GM10266 (cell line): ENCODE results near the gene PSIP1.
"Not testable (repeated sequence)": the region's sequence is repeated elsewhere in the genome, so short reads cannot be mapped to it uniquely, and the experiment has no call there.

Source experiments
- DNase-seq: peaks from one replicate; pipeline ENCODE4 v3.0.0; 2012; ENCODE audit errors: extremely low spot score
- CTCF ChIP-seq: IDR thresholded peaks from 2 replicates; pipeline ENCODE4 v1.5.1; 2012; ENCODE audit warnings: mild to moderate bottlenecking, low read depth; ENCODE audit not compliant: control insufficient read depth, insufficient read depth; ENCODE audit errors: missing control alignments

The PSIP1 gene

GRCh38 chr9:15541872-15542271 lies 31.1 kb upstream of the PSIP1 start:
- TF ChIP-seq CTCF = no peak
- no peak for DNase-seq

- DNase-seq = peak; percentile 53
- no peak for TF ChIP-seq CTCF
Observed at GRCh38 chr9:15531380-15531779, 20.6 kb upstream of the PSIP1 start.

DNA sequence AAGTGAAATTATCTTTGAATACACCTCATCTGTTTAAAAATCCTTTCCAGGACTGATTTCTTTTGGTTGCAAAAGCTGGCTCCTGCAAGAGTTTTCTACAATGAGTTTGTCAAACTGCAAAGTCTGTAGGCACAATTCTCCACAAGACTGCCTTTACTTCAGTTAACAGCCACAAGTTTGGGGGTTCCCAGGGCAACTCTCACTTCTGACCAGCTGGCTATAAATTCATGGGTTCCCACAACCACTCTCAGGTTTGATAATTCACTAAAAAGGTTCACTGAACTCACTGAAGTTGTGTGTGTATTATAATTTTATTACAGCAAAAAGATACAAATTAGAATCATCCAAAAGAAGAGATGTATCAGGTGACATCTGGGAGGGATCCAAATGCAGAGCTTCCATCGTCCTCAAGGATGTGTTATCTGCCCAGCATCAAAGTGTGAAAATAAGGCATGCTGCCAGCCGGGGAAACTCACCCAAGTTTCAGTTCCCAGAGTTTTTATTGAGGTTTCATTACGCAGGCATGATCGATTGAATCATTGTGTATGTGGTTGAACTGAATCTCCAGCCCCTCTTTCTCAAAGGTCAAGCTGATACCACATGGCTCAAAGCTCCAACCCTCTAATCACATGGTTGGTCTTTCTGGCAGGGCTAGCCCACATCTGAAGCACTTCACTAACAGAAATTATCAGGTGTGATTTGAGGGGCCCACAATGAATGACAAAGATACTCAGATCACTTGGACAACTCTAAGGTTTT lies 19.0 kb upstream of the PSIP1 start:
- TF ChIP-seq CTCF = no peak
- DNase-seq = peak; percentile 83

DNA sequence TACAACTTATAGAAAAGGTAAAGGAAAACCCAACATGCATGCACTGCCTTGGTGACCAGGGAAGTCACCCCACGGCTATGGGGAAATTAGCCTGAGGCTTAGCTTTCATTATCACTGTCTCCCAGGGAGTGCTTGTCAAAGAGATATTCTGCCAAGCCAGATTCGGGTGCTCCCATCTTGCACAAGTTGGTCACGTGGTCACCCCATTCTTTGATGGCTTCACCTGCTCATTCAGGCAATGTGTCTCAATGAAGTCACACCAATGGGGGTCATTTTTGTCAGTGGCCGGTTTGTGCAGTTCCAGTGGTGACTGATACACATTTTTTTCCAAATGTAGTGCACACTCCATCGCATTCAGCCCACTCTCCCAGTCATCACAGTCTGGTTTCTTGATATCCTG lies 16.3 kb upstream of the PSIP1 start:
- DNase-seq = not testable (repeated sequence)

- TF ChIP-seq CTCF = no peak
Observed at GRCh38 chr9:15525958-15526357, 15.2 kb upstream of the PSIP1 start.

GRCh38 chr9:15524845-15525455 lies 14.2 kb upstream of the PSIP1 start:
- no peak for DNase-seq
- no peak for TF ChIP-seq CTCF

More at GRCh38 chr9:15525958-15526357, 15.2 kb upstream of the PSIP1 start:
- no peak for DNase-seq

GRCh38 chr9:15522130-15522755 lies 11.5 kb upstream of the PSIP1 start:
- no peak for DNase-seq

More at GRCh38 chr9:15522130-15522755, 11.5 kb upstream of the PSIP1 start:
- TF ChIP-seq CTCF = no peak
